ENCODE results near the gene STAT5A.

Gene STAT5A

GRCh38 chr17:42268236-42268635, 20.1 kb upstream of the STAT5A start:
- no peak for DNase-seq (ENCODE audit: low spot score)

DNA sequence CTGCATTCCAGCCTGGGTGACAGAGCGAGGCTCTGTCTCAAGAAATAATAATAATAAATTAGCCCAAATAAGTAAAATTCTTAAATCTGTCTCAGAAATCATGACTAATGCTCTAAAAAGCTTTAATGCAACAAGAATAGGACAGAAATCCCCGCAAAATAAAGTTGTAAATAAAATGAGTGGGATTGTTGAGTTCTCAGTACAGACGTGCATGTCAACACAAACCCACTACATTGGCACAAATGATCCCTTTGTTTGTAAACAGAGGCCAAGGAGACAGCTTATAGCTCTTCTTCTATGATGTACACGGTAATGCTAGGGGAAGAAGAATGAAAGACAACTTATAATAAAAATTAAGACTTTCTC, 18.1 kb upstream of the STAT5A start:
- DNase-seq (ENCODE audit: low spot score), result no peak

GRCh38 chr17:42270596-42270995, 17.7 kb upstream of the STAT5A start:
- no peak for DNase-seq (ENCODE audit: low spot score)

- DNase-seq (ENCODE audit: low spot score), result no peak
These were observed 17.1 kb upstream of the STAT5A start for GRCh38 chr17:42271006-42271778.

GRCh38 chr17:42271779-42272035, 16.6 kb upstream of the STAT5A start:
- DNase-seq (ENCODE audit: low spot score), result no peak

DNA sequence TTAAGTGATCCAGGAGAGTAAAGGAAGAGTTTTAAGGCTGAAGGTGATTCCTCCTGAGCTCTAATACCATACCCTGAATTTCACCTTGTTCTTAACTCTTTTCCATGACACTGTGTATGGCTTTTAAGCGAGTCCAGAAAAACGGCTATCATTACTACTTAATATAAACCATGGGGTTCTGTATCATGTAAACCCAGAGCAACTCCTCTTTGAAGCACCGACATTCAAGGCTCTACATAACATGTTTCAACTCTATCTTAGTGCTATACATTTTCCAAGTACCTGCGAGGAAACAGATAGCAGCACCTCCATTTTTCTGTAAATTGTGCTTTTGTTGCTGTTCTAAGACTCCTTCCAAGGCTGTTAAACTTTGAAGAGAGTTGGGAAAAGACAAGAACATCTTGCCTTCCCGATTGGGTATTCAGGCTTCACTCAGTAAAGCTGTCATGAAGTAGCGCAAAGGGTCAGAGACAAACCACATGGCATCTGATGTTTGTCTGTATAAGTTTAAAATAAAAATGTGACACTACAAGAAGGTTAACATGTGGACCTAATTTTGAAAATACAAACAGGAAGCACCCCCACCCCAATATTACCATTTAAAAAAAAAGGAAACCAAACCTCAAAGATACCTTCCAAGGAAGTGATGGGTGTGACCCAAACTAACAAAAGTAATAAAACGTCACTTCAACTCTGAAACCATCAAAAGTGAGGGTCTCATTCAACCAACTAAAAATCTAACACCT, 16.0 kb upstream of the STAT5A start:
- no peak for DNase-seq (ENCODE audit: low spot score)

- no peak for DNase-seq (ENCODE audit: low spot score)
These were observed 14.6 kb upstream of the STAT5A start for GRCh38 chr17:42273474-42274252.

- no peak for DNase-seq (ENCODE audit: low spot score)
These were observed 14.1 kb upstream of the STAT5A start for GRCh38 chr17:42274253-42274542.

- DNase-seq (ENCODE audit: low spot score), result no peak
These were observed 13.3 kb upstream of the STAT5A start for GRCh38 chr17:42274812-42275526.

- DNase-seq (ENCODE audit: low spot score), result no peak
These were observed 12.6 kb upstream of the STAT5A start for GRCh38 chr17:42275527-42276358.

GRCh38 chr17:42276359-42276608, 12.0 kb upstream of the STAT5A start, which contains the start of gene STAT5B:
TSS of gene STAT5B (minus strand) at chr17:42276391. CDS start at chr17:42232127, 44,264 bp downstream.
- DNase-seq (ENCODE audit: low spot score), result peak; percentile 91

- DNase-seq (ENCODE audit: low spot score), result no peak
These were observed 11.5 kb upstream of the STAT5A start for GRCh38 chr17:42276609-42277341.

GRCh38 chr17:42277342-42277712, 11.0 kb upstream of the STAT5A start:
- DNase-seq (ENCODE audit: low spot score), result no peak

DNA sequence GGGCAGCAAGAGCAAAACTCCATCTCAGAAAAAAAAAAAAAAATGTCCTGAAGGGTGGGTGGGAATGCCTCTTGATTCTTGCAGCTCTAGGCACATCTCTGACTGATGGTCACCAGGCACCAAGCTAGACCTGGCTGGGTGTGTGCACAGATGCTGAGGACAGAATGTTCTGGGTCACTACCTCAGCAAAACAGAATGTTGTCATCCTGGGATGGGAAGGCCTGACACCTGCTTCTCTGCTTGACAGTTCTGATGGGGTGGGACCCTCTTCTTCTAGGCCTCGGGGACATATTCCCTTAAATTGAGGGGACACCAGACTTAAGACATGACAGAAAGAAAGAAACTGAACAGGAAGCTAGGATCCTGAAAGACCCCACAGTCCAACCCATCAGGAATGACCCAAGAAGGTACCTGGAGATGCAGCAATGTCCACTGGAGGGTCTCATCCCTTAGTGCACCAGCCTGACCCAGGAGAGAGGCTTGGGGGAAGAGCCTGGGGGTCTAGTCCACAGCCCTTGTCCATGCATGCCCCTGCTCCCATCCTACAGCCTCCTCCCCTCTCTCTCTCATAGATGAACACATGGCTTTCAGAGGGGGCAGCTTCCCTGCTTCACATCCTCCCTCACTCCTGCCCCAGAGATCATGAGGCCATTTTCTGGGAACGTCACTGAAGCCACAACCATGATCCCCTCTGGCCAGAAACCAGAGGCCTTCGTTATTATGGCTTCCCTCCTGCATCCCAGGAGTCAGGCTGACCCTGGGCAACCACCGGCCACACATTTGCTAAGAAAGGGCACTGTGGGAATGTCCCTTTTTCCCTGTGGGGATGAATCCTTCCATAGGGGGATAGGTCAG, 8.3 kb upstream of the STAT5A start:
- no peak for DNase-seq (ENCODE audit: low spot score)

DNA sequence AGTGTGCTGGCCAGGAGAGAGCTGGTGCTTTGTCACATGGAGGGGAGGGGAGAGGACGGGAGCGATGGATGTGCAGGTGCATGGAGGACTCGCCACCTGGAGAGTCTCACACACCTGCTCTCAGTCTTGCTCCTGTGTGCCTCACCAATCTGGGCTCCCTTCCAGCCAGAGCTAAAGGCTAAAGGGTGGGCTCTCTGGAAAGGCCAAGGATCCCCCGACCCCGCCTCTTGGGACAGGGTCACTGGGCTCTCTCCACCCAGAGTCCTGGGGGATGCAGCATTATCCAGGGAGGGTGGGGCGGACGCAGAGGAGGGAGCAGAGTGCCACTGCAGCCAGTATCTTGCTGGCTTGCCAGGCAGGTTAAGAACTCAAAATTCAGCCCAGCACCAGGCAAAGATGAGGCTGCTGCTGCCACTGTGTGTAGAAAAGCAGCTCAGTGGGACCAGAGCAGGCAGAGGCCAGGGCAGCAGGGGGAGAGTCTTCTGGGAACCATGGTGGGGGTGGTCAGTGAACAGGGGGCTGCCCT, 6.7 kb upstream of the STAT5A start:
- no peak for DNase-seq (ENCODE audit: low spot score)

GRCh38 chr17:42282478-42283080, 5.7 kb upstream of the STAT5A start:
- no peak for DNase-seq (ENCODE audit: low spot score)

- no peak for DNase-seq (ENCODE audit: low spot score)
These were observed 4.9 kb upstream of the STAT5A start for GRCh38 chr17:42283241-42284023.

- no peak for DNase-seq (ENCODE audit: low spot score)
These were observed 4.3 kb upstream of the STAT5A start for GRCh38 chr17:42284024-42284369.

DNA sequence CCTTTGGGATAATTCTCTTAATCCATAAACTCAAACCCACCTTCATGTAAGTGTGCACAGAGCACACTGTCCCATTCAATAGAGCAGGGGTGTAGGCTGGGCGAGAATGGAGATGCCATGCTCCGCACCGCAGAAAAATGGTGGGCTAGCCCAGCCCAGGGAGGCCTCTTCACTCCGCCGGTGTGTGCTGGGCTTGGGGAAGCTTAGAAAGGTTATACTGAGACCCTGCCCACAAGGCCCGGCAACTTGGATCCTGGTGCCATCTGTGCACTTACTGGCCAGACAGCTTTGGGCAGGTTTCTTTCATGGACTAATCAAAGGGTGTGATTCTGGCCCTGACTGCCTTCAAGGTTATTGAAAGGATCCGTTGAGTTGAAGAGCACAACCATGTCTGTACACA, 3.7 kb upstream of the STAT5A start:
- DNase-seq (ENCODE audit: low spot score), result no peak
